Measurements from ENCODE around the gene CDSN.
"Not testable (repeated sequence)": the region's sequence is repeated elsewhere in the genome, so short reads cannot be mapped to it uniquely, and the experiment has no call there.

The CDSN gene

GRCh38 chr6:31081872-31082271, 38.4 kb downstream of the CDSN start:
- no peak for DNase-seq

- peak; percentile 38 for DNase-seq
Measured at GRCh38 chr6:31079656-31080261, 40.5 kb downstream of the CDSN start.

- no peak for DNase-seq
Measured at GRCh38 chr6:31076611-31077010, 43.6 kb downstream of the CDSN start.

GRCh38 chr6:31075528-31075927, 44.7 kb downstream of the CDSN start:
- DNase-seq: no peak

- no peak for DNase-seq
Measured at GRCh38 chr6:31074401-31074800, 45.8 kb downstream of the CDSN start.

- no peak for DNase-seq
Measured at GRCh38 chr6:31070711-31071197, 49.5 kb downstream of the CDSN start.

- DNase-seq: peak; percentile 41
Measured at GRCh38 chr6:31068669-31069340, 51.4 kb downstream of the CDSN start.

GRCh38 chr6:31067891-31068668, 52.2 kb downstream of the CDSN start:
- DNase-seq: not testable (repeated sequence)

- DNase-seq: not testable (repeated sequence)
Measured at GRCh38 chr6:31067028-31067427, 53.2 kb downstream of the CDSN start.

- no peak for DNase-seq
Measured at GRCh38 chr6:31065556-31065955, 54.7 kb downstream of the CDSN start.

All from NCI-H1694 treated with DMSO at 0.1 percent for 48 hours (cell line).